Stimulated activated CD8-positive, alpha-beta memory T cell treated with anti-CD3 and anti-CD28 coated beads, Interleukin-7, amount 100 ng/mL, for 48 hours (primary cell): ENCODE results near the gene EEFSEC.
A peak's percentile ranks its signal among the peaks of the same experiment; 100 is the strongest.

Experiments used
- DNase-seq, 2 donors: peaks; one replicate each; pipeline ENCODE4 v3.0.0-alpha.2; 2020; ENCODE audit warnings: low read depth in 1 of 2; ENCODE audit errors: extremely low read depth in 1 of 2

The EEFSEC gene

DNA sequence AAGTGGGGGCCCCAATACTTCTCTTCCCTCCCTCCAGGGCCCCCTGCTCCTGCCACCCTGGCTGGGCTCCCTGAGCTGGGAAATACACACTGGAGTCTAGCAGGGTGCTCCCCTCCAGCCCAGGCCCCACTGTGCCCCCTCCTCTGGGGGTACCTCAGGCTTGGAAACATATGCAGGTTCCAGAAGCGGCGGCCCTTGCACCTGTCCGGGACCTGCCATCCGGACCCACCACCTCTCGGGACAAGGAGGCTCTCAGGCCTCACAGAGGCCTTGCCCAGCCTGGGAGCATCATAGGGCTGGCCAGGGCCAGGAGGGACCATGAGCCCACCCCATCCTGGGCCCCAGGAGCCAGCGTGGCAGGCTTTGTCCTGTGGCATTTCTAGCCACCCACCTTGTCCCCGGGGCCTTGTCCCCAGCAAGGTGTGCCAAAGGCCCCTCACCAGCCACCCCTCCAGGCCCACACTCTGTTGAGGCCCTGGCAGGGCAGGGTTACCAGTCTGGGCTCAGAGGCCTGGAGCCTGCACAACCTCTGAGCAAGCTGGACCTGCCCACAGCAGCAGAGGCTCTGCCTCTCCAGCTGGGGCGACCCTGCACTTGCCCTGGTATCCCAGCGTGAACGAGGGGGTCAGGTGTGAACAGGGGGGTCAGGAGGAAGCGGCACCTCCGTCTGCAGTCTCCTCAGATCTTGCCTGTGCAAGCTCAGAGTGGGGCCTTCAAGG is 267.6 kb downstream of the EEFSEC start:
- DNase-seq: no peak

DNA sequence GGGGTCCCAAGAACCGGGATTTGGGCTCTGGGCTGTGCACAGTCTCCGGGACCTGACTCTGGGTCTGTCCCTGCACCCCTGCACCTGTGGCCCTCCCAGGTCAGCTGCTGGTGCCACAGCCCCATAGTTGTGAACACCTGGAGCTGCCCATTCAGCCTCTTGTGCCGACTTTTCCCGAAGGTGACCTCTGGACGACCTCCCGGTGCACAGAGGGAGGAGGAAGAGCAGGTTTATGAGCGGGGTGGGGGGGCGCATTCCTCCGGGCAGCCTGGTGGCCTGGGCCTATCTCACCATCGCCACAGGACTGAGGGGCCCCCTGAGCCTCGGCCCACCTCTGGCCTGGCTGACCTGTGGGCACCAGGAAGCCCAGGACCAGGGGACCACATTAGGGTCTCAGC is 268.2 kb downstream of the EEFSEC start:
- DNase-seq: no peak

DNA sequence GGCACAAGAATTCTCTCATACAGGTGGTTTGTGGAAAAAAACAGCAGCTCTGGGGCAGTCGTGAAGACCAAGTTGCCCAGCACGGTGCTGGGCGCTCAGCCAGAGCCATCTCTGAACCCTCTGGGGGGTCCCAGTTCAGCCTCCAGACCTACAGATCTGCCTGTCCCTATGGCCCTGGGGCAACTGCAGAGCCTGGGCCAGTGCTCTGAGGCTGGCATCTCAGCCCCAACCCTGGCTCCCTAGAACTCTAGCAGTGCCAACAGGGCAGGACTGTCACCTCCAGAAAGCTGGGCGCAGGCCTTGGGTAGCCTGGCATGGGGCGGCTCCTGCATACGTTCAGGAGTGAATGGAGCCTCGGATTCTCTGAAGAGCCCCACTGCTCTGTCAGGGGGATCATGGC is 268.7 kb downstream of the EEFSEC start:
- no peak for DNase-seq

DNA sequence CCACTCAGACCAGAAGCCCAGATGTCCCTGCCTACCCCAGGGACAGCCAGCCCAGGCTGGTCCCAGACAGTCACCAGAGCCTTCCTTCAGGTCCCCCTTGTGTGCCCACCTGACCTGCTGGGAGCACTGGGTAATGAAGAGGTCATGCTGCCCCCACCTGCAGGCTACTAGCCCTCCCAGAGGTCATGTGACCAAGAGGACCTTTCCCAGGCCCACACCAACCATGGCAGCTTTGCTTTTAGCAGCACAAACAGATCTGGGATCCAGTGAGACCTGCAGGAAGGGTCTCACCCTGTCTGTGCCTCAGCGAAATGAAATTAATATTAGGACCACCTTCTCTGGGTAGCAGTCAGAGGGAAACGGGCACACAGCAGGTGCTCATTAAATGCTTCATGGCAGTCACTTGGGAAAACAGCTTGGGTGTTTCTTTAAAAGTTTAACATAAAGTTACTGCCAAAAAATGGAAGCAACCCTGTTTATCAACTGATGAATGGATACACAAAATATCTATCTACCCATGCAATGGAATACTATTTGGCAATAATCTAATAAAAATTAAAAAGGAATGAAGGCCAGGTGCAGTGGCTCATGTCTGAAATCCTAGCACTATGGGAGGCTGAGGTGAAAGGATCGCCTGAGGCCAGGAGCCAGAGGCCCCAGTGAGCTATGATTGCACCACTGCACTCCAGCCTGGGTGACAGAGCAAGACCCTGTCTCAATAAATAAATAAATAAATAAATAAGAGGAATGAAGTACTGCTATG is 269.7 kb downstream of the EEFSEC start:
- no peak for DNase-seq

DNA sequence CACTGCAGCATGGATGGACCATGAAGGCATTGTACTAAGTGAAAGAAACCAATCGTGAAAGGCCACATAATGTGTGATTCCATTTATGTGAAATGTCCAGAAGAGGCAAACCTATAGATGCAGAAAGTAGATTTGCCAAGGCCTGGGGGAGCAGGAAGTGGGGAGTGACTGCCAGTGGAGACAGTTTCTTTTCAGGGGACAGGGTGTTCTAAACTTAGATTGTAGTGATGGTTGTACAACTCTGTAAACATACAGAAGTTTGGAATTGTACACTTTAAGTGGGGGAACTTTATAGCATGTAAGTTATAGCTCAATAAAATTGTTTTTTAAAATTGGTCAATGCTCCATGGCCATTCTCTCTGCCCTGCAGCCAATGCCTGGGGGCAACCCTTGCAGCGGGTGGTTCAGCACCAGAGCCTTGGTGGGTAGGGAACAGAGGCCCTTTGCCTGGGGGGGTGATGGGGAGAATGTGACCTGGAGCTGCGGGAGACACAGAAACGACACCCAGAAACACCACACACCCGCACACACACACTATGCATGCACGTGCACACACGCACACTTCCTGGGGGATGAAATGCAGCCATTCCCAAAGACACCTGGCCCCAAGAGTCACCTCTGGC is 270.4 kb downstream of the EEFSEC start:
- no peak for DNase-seq

DNA sequence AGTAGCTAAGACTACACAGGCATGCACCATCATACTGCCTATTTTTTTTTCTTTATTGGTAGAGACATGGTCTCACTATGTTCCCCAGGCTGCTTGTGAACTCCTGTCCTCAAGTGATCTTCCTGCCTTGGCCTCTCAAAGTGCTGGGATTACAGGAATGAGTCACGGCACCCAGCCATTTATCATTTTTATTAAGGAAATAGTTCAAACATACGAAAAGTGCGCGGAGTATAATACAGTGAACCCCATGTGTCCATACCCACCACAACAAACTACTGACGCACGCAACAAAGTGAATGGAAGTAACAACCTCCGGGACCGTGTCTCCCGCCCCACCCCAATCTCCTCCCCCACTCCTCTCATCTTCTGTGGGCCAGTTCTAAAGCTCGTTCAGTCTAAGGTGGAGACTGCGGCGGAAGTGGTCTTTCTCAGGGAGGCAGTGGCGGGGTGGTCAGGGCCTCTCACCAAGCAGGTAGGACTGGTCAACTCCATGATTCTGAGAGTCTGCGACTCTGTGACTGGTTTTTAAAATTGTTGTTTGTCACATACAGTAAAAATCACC is 271.3 kb downstream of the EEFSEC start:
- DNase-seq: no peak

DNA sequence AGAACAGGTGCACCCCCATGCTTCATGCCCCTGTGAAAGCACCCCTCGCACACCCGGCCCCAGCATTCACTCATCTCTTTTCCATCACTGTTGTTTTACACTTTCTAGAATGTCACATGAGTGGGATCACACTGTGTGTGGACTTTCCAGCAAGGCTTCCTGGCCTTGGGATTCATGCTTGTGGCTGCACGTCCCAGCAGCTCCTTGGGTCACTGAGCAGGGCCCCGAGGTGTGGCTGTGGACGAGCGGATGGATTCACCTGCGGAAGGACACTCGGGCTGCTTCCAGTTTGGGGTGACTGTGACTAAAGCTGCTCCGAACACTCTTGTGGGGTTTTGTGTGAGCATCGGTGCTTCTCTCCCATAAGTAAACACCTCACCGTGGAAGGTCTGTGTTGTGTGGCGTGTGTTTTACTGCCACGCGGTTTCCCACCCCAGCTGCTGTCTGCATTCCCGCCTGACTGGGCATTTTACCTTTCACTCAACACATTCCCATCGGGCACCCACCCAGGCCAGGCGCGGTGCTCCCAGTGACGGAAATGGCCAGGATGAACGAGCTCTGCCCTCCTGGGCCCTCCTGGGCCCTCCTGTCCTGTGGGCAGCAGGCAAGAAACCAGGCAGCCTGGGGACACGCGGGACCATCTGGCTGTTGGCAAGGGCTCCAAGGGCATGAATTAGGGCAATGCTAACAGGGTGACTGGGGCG is 272.0 kb downstream of the EEFSEC start:
- DNase-seq: no peak

DNA sequence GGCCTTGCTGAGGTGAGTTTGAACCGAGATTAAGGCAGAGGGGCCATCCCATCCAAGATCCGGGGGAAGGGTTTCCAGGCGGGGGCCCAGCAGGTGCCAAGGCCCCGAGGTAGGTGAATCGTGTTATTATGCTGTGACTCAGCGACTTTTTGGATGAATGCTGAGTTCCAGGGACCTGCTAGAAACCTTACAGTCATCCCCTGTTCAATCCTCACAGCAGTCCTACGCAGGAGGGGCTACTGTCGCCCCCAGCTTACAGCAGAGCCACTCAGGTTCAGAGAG is 272.5 kb downstream of the EEFSEC start:
- DNase-seq: no peak

DNA sequence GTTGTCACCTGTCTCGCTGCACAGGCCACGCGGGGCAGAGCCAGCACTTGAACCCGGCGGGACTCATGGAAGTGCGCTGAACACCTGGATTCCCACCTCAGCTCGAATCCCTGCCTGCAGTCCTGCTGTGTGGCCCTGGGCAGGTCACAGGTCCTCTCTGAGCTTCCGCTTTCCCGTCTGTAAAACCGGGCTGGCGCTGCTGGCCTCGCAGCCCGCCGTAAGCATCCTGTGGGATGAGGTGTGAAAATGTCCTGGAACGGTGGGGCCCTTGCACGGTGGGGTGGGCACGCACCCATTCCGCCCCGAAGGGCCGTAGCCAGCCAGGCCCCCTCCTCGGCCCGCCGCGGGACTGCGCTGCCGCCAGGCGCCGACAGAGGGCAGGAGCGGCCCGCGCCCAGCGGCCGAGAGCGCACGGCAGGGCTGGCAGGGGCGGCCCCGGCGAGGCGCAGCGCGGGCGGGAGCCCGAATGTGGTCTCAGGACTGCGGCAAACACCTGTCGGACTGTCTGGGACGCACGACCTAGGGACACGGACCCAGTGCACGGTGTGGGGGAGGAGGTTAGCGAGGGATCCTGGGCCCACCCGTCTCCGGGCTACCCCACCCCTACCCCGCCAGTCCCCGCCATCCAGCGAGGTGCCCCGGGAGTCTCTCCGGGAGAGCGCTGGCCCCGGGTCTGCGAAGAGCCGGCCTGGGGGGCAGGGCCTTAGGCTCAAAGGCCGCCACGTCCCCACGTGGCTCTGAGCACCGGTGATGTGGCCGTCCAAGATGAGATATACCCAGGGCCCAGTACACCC is 273.0 kb downstream of the EEFSEC start:
- peak; percentile 15 to 16 for DNase-seq

DNA sequence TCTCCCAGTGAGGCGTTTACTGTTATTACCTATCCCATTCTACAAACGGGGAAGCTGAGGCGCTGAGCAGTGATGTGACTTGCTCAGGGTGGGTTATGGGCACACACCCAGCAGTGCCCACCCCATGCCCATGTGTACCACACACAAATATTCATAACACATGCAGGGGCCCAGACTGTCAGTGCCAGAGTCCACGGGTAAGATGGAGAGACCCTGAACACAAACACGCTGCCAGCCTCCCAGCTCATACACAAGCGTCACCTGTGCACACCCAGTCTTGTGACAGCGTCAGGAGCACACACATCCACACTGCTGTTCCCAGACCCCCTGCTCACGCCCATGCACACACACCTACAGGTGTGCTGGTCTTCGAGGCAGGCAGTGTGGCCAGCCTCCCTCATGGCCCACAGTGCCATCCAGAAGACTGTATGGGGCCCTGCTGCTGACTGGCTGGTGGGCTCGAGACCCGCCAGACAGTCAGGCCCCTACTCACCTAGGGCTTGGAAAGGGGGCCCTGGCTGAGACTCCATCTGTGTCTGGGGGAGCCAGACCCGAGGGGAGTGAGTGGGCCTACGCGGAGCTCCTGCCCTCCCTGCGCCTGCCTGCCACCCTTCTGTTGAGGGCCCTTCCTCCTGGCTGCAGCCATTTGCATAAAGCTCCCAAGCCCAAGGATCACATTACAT is 274.0 kb downstream of the EEFSEC start:
- no peak for DNase-seq

DNA sequence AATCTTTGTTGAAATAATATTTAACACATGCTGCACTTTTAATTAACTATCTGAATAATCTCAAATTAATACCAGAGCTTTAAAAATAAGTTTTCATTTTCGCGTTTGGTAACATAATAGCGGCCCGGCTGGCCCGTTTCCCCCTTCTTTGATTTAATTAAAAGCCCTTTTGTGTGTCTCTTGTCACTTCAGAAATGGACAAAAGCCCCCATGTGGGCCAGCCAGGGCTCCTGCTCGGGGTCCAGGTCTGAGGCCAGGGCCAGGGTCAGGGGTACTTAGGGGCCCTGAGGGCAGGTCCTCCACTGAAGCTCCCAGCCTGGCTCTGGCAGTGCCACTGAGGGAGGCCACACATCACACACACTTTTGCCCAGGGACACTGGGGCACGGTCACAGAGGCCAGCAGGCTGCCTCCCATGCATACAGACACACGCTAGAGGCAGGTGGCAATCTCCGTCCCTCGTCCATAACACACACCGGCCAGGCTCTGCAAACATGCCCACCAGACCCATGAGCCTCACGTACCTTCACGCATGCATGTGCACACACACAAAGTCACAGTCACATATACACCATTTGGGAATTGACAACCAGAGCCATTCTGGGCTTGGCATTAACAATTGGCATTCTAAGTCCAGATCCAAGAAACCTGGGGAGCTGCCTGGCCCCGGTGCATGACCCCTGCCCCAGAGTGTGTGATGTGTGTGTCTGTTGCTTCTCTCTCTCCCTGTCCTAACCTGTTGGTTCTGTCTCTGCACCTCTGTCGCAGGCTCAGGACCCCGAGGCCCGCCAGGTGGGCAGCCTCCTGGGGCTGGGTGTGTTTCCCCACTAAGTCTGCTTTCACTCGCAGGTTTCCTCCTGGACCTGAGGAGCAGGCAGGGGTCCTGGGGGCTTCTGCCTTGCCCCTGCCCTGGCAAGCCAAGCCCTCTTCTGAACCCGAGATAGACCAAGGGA is 274.9 kb downstream of the EEFSEC start:
- no peak for DNase-seq

DNA sequence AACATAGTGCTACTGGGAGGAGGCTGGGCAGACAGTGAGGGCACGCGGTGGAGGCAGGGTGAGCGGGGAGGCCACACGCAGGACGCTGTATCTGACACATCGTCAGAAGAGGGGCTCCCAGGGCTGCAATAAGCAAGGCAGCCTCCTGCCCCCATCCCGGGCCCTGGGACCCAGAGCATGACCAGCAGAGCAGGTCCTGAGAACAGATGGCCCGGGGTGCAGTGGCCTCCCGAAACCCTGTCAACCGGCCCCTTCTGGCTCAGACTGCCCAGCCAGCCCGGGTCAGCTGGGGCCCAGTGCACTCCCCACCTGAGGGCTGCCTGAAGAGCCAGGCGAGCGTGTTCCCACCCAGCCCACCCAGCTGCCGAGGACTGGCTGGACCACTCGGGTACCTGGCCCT is 276.0 kb downstream of the EEFSEC start:
- DNase-seq: no peak

DNA sequence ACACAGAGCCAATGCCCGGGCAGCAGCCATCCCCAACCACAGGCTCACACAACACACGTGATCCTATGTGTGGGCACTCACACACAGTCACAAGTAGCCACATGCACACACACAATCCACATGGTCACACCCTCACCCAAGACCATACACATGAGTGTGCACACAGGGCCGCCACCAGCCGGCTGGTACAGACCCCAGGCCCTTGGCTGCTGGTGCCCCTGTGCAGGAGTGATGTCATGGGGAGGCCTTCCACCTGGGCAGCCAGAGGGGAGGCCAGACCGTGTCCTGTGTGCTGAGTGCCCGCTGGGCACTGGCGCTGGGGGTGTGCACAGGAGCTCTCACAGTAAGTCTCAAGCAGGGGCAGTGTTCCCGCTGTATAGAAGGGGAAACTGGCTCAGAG is 276.5 kb downstream of the EEFSEC start:
- no peak for DNase-seq

DNA sequence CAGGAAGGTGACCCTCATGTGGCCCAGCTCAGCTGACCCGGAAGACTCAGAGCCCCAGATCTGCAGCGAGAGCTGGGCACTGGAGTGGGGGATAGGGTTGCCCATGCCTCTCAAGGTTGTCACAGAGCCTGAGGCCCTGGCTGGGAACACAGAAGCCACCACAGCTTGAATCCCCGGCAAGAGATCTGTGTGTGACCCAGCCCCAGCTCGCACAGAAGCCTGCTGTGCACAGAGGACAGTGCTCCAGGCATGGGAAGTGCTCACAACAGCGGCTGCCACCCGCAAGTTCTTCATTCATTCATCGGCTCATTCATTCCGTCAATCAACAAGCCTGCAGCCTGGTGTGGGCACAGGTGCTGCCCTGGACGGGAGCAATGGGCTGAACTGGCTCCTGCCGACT is 277.0 kb downstream of the EEFSEC start:
- DNase-seq: no peak

DNA sequence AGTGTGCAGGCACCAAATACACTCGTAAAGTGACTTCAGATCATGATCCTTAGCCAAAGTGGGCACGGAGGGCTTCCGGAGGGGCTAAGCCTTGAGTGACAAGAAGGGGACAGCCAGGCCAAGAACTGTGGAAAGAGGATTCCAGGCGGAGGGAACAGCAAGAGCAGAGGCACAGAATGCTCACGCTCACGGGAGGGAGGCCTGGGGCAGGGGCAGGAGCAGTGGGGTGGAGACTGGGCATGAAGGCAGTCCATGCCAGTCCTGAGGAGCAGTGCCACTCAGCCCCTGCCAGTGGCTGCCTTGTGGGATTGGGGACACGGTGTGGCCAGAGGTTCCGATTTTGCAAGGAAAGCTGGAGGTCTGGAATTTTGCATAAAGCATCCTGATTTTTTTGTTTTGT is 277.4 kb downstream of the EEFSEC start:
- no peak for DNase-seq

DNA sequence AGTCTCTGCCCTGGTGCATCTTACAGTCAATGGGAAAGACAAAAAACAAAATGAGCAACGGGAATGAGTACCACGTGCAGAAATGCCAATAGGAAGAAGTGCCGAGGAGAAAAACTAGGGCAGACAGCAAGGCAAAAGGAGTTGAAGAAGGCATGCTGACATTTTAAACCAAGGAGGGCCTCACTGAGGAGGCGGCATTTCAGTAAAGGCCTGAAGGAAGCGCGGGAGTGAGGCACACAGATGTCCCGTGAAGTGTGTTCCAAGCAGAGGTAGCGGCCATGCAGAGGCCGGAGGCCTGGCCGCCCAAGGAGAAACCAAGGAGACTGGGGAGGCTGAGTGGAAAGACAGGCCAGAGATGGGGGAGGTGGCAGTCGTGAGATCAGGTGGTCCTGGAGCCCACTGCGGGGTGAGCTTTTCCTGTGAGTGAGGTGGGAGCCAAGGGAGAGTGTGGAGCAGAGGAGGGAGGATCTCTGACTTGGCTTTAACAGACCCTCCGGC is 278.6 kb downstream of the EEFSEC start:
- no peak for DNase-seq

DNA sequence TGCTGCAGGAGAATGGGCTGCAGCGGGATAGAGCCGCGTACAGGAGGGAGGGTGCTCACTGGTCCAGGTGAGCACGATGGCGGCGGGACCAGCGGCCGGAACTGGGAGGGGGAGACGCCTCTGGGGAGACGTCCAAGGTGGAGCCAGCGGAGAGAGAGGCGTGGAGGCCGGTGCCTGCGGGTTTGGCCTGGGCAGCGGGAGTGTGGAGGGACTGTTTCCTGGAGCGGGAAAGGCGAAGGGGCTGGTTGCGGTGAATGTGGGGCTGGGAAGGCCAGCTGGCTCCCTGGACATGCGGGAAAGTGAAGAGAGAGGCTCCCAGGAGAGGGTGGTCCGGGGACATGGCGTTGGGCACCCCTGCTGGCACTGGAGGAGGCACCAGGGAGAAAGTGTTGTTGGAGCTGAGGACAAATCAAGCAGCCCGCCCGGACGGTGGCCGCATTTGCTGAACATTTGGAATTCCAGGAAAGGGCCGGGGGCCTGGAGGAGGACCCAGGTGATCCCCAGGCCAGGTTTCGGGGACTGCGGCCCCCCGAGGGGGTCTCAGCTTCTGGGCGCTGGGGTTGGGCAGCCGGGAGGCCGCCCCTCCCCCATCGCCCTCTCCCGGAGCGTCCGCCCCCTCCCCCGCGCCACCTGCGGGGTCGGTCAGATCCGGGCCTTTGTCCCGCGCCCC is 279.2 kb downstream of the EEFSEC start:
- DNase-seq: no peak
